HFFc6 (cell line): ENCODE data around the gene ANGPTL2. TPM values are rescaled to one million over a fixed set of nuclear protein-coding genes. Genes with fewer than 3 reads are reported as not detected.

Experiments used
- DNase-seq: peaks from one replicate; pipeline ENCODE4 v3.0.0-alpha.2; 2018
- H3K27ac Mint-ChIP-seq: 2 replicates; pipeline ENCODE4 v1.8.0; 2020; ENCODE audit warnings: mild to moderate bottlenecking, mixed read lengths
- H3K27me3 Mint-ChIP-seq: 2 replicates; pipeline ENCODE4 v1.8.0; 2021; ENCODE audit warnings: mild to moderate bottlenecking, moderate library complexity, mixed read lengths; ENCODE audit not compliant: insufficient read depth
- H3K36me3 Mint-ChIP-seq: 2 replicates; pipeline ENCODE4 v1.8.0; 2021; ENCODE audit warnings: low read depth, mixed read lengths
- H3K4me1 Mint-ChIP-seq: 2 replicates; pipeline ENCODE4 v1.8.0; 2020; ENCODE audit warnings: low read depth, mixed read lengths
- H3K4me3 Mint-ChIP-seq: 2 replicates; pipeline ENCODE4 v1.8.0; 2020; ENCODE audit warnings: mild to moderate bottlenecking, moderate library complexity, mixed read lengths
- H3K9me3 Mint-ChIP-seq: 2 replicates; pipeline ENCODE4 v1.8.0; 2020; ENCODE audit warnings: mild to moderate bottlenecking, mixed read lengths
- total RNA-seq, 6 experiments: library from RNA; stranded (reverse); fragmentation: NEBNext Ultra II Directional; extraction: Animal tissue kit (Norgen Biotek cat#: 25700); gene quantifications; 2 replicates in 1 of 6; 3 replicates in 5 of 6; pipeline ENCODE4 v1.2.3, GENCODE V29; 2021
- TF ChIP-seq, protein P1 (sequence below): fragments of 200-600 bp; sonication (generic); IDR thresholded peaks from 2 replicates; pipeline ENCODE4 v1.5.0; 2021; ENCODE audit warnings: antibody characterized with exemption, mild to moderate bottlenecking

Gene ANGPTL2
- total RNA-seq, 6 experiments from 2014 or later = 15.0 to 20.9 (median 19.4) TPM

DNA sequence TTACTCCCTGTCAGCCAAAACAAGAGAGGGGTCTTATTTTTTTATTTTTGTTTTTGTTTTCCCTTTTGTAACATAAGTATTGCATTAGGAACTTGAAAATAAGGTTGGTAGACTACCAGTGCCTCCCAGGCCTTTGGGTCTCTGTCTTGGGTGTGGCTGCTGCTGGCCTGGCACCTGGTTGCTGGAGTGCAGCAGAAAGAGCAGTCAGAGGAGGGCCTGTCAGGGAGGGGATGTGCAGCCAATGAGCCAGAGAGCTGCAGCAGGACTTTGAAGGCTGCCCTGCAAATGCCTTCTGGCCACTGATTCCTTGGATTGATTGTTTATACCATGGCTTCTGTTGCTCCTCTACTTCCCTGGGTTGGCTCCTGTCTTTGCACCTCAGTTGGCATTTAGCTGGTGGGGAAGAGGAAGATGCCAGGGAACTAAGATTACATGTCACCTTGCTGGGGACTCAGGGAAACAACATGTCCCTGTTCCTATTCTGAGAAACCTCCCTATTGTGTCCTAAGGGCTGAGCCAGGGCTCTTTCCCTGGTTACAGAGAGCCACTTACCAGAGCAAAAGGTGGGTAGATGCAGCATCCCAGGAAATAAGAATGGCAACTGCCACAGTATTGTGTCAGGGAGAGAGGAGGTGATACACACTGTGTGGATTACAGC lies 66.6 kb downstream of the ANGPTL2 start:
- H3K27ac Mint-ChIP-seq = no peak overlapping the region

DNA sequence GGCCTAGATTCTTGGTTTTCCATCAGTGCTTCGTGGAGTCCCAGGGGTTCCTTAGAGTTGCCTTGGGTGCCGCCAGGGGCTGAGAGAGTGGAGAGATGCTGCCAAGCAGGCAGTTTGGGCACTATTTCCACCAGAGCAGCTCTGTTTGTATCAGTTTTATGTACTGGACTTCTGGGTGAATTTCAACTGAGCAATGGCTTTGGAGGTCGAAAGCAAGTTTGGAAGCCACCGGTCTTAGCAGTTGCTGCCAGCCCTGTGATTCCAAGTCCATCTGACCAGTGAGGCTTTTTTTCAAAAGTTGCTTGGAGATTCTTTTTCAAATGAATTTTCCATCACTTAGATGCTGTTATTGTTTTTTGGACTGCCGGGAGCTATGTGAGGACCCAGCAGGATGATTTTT lies 68.5 kb downstream of the ANGPTL2 start:
- H3K36me3 Mint-ChIP-seq = no peaks in the 10 kb centered on the region
- no peak for DNase-seq
- no peaks in the 10 kb centered on the region for H3K9me3 Mint-ChIP-seq
- TF ChIP-seq, protein P1, sequence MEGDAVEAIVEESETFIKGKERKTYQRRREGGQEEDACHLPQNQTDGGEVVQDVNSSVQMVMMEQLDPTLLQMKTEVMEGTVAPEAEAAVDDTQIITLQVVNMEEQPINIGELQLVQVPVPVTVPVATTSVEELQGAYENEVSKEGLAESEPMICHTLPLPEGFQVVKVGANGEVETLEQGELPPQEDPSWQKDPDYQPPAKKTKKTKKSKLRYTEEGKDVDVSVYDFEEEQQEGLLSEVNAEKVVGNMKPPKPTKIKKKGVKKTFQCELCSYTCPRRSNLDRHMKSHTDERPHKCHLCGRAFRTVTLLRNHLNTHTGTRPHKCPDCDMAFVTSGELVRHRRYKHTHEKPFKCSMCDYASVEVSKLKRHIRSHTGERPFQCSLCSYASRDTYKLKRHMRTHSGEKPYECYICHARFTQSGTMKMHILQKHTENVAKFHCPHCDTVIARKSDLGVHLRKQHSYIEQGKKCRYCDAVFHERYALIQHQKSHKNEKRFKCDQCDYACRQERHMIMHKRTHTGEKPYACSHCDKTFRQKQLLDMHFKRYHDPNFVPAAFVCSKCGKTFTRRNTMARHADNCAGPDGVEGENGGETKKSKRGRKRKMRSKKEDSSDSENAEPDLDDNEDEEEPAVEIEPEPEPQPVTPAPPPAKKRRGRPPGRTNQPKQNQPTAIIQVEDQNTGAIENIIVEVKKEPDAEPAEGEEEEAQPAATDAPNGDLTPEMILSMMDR = no peak
- no peak overlapping the region for H3K27ac Mint-ChIP-seq
- no peak overlapping the region for H3K4me3 Mint-ChIP-seq
- H3K4me1 Mint-ChIP-seq = peaks cover 28% of the 10 kb centered on the region
- peaks cover 1% of the 10 kb centered on the region for H3K27me3 Mint-ChIP-seq

More for the DNA sequence above, 66.6 kb downstream of the ANGPTL2 start:
- H3K4me3 Mint-ChIP-seq = no peak overlapping the region
- TF ChIP-seq, protein P1 = no peak
- peaks cover 15% of the 10 kb centered on the region for H3K4me1 Mint-ChIP-seq
- H3K36me3 Mint-ChIP-seq = no peaks in the 10 kb centered on the region
- no peak for DNase-seq
- peaks cover 1% of the 10 kb centered on the region for H3K27me3 Mint-ChIP-seq
- no peaks in the 10 kb centered on the region for H3K9me3 Mint-ChIP-seq

DNA sequence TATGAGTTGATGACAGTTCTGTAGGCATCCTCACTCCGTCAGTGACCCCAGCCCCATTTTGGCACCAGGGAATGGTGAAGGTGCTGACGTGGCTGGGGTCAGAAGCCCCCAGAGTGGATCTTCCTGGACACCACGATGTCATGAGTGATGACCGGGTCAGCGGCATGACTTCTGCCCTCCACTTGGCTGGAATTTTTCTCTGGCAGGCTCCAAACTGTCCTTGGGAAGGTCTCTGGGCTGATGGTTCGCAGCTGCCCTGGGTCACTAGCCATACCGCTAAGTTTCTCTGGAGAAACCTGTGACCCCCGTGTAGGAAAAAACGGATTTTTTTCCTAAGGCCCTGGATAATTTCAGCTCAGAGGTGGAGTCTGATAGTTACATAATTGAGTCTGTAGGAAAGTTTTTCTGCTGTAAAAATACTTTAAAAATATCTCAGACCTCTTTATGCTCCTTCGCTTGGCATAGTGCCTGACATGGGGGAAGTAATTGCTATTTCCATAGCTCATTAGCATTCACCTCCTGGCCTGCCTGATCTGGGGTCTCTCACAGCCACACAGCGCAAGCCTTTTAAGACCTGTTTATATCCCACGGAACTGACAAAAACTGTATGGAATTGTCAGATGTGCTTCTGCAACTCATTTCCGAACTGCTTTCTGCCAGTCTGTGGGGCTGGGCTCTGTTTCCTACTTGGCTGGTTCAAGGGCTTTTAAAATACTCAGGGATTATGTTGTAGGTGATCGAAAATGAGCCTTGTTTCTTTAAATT lies 69.2 kb downstream of the ANGPTL2 start:
- TF ChIP-seq, protein P1 = no peak
- Mint-ChIP-seq H3K36me3 (no peaks in the 10 kb centered on the region), H3K4me3 (no peak overlapping the region), H3K27me3 (peaks cover 1% of the 10 kb centered on the region), H3K27ac (no peak overlapping the region), H3K4me1 (peaks cover 28% of the 10 kb centered on the region), H3K9me3 (no peaks in the 10 kb centered on the region)
- no peak for DNase-seq

DNA sequence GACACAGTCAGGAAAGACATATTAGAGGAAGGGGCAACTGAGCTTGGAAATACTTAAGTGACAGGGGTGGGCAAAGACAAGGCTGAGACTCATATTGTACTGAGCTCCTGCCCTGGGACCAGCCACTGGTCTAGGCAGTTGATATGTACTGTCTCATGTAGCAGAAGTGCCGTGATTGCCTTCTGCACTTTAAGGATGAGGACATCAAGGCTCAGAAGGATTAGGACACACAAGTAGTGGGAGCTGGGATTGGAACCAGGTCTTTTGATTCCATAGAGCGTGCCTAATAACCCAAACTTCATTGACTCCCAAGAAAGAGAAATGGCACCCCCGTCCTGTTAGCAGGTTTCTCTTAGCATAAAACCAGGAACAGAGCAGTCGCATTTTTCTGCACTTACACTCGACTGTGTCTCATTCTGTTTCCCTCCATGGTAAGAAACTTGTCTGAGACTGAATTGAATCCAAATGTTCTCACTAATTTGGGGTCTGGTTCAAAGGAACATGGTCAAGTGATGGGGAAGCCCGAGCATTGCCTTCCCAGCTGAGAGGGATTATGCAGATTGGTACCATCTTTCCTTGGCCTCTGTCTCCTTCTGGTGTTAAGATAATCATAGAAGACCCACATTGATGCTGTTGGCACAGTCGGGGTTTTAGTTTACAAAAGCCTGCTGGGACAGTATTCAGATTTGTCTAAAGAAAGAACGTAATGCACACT lies 70.4 kb downstream of the ANGPTL2 start:
- Mint-ChIP-seq H3K27ac (no peak overlapping the region), H3K4me3 (no peak overlapping the region), H3K36me3 (no peaks in the 10 kb centered on the region), H3K9me3 (no peaks in the 10 kb centered on the region), H3K27me3 (peaks cover 3% of the 10 kb centered on the region), H3K4me1 (peaks cover 23% of the 10 kb centered on the region)
- no peak for DNase-seq
- TF ChIP-seq, protein P1 = no peak

DNA sequence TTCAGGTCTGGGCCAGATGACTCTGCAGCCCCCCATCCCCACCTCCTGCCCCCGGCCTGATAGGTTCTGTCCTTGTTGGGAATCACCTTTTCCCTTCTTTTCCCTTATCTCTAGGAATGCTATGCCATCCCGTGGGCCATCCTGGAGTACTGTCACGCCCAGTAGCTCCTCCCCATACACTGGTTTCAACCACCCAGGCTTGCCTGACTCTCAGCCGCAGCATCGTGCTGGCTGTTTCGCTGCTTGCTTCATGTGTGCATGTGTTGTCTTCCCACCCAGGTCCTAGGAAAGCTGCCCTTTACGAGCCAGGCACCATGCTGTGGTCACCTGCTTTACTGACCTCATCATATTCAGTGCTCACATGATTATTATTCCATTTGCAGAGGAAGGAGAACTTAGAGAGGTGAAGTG lies 71.8 kb downstream of the ANGPTL2 start:
- TF ChIP-seq, protein P1 = no peak
- no peak for DNase-seq
- Mint-ChIP-seq H3K9me3 (no peaks in the 10 kb centered on the region), H3K4me3 (no peak overlapping the region), H3K4me1 (peaks cover 23% of the 10 kb centered on the region), H3K36me3 (no peaks in the 10 kb centered on the region), H3K27ac (no peak overlapping the region), H3K27me3 (peaks cover 3% of the 10 kb centered on the region)
